GM21515 (cell line): ENCODE results near the gene CTAGE4.
"Not testable (repeated sequence)": the region's sequence is repeated elsewhere in the genome, so short reads cannot be mapped to it uniquely, and the experiment has no call there.

Experiments
- ATAC-seq: cut with Tn5 transposase; IDR thresholded peaks from one replicate; pipeline ENCODE4 v1.9.1; 2021; ENCODE audit not compliant: unreplicated experiment

Gene CTAGE4, protein sequence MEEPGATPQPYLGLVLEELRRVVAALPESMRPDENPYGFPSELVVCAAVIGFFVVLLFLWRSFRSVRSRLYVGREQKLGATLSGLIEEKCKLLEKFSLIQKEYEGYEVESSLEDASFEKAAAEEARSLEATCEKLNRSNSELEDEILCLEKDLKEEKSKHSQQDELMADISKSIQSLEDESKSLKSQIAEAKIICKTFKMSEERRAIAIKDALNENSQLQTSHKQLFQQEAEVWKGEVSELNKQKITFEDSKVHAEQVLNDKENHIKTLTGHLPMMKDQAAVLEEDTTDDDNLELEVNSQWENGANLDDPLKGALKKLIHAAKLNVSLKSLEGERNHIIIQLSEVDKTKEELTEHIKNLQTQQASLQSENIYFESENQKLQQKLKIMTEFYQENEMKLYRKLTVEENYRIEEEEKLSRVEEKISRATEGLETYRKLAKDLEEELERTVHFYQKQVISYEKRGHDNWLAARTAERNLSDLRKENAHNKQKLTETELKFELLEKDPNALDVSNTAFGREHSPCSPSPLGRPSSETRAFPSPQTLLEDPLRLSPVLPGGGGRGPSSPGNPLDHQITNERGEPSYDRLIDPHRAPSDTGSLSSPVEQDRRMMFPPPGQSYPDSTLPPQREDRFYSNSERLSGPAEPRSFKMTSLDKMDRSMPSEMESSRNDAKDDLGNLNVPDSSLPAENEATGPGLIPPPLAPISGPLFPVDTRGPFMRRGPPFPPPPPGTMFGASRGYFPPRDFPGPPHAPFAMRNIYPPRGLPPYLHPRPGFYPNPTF

DNA sequence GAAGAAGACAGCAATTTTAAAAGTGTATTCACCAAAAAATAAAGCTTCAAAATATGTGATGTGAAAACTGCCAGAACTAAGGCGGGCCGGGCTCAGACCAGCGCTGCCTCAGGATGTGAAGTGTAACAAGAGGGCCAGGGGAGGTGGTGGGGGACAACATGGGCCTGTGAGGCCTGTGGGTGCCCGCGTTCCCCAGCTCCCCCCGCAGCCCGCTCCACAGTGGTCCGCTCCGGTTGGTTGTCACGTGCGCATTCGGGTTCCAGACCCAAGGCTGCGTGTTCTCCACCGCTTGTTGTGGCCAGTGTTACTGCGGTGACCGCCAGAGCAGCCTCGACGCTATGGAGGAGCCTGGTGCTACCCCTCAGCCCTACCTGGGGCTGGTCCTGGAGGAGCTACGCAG, at the start of gene CTAGE4:
Gene CTAGE4 (plus strand): TSS at position 301 of the 400 bp plus-strand sequence. CDS start 38 bp downstream, at position 339.
- ATAC-seq = not testable (repeated sequence)

DNA sequence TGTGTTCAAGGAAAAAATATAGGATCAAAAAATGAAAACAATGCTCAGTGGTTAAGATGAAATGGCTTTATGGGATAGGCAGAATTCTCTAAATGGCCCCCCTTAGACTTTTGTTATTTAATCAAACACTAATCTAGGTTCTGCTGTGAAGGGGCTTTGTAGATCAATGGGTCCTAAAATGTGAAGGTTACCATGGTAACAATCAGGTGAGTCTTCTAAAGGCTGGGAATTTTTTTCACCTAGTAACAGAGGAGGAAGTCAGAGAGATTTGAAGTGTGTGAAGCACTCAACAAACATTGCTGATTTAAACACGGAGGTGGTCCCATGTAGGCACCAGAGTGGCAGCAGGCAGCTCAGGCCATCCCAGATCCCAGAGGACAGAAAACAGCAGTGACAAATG, 49.1 kb upstream of the CTAGE4 start:
- no peak for ATAC-seq

DNA sequence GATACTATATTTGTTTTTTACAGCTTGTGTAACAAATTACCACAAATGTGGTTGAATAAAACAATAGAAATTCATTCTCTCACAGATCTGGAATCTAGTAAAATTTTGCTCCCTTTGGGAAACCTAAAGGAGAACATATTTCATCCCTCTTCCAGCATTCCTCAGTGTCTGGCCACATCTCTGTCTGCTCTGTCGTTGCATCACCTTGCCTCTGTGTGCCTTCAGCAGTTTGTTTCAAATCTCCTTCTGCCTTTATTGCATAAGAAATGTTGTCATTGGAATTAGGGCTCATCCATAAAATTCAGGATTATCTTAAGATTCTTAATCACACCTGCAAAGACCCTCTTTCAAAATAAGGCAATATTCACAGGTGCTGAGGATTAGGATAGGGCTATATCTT, 45.8 kb upstream of the CTAGE4 start:
- ATAC-seq = no peak

DNA sequence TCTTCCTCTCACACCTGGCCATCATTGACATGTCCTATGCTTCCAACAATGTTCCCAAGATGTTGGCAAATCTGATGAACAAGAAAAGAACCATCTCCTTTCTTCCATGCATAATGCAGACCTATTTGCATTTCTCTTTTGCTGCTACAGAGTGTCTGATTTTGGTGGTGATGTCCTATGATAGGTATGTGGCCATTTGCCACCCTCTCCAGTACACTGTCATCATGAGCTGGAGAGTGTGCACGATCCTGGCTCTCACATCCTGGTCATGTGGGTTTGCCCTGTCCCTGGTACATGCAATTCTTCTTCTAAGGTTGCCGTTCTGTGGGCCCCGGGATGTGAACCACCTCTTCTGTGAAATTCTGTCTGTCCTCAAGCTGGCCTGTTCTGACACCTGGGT, 41.1 kb upstream of the CTAGE4 start:
- ATAC-seq = no peak

DNA sequence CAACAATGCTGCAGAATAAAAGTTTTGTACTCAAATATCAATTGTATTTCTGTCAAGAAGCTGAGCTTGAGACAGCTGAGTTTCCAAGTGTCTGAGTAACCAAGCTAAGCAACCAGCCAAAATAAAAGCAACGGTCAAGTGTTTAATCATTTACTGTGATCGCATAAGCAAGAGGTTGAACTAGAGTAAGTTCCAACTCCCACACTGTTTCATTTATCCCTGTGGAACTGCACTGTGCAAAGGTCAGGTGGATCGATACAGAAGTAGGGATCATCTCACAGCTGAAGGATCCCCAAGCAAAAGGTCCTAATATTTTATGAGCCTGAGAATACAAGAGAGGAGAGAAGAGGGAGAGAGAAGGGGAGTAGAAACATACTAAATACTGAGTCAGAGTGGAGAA, 38.8 kb upstream of the CTAGE4 start:
- ATAC-seq = no peak

DNA sequence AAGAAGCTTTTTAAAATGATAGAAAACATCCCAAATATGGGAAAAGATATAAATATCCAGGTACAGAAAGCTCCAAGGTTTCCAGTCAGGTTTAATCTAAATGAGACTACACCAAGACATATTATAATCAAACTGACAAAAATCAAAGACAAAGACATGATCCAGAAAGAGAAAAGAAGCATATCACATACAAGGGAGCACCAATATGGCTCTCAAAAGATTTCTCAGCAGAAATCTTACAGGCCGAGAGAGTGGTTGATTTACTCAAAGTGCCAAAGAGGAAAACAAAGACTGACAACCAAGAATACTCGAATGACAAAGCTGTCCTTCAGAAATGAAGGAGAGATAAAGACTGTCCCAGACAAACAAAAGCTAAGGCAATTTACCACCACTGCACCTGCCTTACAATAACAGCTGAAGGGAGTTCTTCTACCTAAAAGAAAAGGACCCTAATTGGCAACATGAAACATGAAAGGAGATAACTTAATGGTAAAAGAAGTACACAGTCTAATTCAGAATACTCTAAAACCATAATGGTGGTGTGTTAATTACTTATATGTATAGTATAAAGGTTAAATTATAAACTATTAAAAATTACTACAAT, 34.9 kb upstream of the CTAGE4 start:
- no peak for ATAC-seq

GRCh38 chr7:144158861-144159260, 24.4 kb upstream of the CTAGE4 start:
- no peak for ATAC-seq

DNA sequence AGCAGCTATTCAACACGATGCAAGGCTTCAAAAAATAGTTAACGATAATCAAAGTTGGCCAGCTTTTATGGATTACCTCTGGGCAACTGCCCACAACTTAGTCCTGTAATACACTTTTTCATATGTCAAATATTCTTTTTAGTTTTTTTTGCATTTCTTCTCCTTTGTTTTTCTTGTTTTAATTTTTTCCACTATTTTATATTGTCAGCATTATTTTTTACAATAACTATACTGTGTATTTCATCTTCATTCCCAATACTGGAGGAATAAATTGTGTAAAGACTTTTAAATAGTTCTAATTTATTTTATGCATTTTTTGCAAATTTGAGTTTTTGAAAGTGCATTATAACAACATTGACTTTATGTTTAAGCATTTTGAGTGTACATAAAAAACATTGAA, 18.5 kb upstream of the CTAGE4 start:
- no peak for ATAC-seq

DNA sequence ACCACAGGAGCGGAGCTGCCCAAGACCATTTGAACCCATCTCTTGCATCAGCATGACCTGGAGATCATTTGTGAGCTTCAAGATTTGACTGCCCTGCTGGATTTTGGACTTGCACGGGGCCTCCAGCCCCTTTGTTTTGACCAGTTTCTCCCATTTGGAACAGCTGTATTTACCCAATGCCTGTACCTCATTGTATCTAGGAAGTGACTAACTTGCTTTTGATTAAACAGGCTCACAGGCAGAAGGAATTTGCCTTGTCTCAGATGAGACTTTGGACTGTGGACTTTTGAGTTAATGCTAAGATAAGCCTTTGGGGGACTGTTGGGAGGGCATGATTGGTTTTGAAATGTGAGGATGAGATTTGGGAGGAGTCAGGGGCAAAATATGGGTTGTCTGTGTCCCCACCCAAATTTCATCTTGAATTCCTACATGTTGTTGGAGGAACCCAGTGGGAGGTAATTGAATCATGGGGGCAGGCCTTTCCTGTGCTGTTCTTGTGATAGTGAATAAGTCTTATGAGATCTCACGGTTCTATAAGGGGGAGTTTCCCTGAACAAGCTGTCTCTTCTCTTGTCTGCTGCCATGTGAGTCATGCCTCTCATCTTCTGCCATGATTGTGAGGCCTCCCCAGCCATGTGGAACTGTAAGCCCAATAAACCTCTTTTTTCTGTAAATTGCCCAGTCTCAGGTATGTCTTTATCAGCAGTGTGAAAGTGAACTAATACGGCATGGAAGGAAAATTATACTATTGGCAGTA, 11.5 kb upstream of the CTAGE4 start:
- ATAC-seq = not testable (repeated sequence)

DNA sequence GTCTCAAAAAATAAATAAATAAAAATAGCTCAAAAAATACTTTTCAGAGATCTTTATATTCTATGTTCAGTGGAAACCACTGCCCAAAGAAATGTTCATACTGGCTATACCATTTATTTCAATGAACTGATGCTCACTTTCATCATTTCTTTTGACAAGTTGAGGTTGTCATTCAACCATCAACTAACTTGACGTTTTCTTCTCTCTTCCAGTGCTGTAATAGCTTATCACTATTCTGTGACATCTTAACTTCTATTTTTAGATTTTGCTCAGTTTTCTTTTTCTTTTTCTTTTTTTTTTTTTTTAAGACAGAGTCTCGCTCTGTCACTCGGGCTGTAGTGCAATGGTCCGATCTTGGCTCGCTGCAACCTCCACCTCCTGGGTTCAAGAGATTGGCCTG, 8.7 kb upstream of the CTAGE4 start:
- ATAC-seq = no peak

DNA sequence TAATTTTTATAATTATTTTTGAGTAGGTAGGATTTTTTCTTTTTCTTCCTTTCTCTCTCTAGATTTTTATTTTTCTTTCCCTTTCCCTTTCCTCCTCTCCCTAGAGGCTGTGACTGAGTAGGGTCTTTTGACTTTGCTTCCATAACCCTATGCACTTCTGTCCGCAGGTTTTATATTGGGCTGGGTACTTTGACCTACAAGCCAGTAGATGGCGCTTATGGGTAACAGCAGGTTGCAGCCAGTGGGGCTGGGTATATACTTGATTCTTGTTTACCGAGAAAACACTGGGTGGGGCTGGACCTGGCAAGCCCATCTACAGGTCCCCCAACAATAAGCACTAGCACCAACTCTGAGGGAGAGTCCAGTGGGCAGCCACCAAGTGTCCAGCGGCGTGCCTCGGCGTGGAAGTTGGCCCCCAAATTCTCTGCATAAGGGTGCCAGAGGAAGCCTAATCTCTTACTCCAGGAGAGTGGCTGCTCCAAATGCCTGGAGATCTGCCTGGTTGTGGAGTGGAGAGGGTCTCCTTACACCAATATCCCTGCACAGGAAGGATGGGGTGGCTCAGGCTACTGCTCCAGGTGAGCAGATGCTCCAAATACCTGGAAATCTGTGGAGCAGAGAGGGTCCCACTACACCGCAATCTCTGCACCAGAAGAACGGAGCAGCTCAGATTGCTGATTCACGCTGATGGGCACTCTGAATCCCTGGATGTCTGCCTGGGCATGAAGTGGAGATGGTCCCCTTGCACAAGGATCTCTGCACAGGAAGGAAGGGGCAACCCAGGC, 4.7 kb upstream of the CTAGE4 start:
- ATAC-seq = peak; percentile 98

DNA sequence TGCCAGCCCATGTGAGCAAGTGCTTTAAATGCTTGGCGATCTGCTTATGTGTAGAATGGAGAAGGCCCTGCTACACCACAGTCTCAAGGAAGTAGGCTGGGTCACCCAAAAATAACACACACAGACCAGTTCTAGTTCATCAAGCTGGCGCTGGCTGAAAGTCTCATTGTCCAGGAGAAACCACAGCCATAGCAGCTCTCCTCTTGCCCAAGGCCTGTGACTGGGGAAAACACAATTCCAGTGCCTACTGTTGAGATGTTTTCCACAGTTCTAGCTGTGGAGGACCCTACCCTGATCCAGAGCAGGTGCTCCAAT, 4.1 kb upstream of the CTAGE4 start:
- ATAC-seq = not testable (repeated sequence)

DNA sequence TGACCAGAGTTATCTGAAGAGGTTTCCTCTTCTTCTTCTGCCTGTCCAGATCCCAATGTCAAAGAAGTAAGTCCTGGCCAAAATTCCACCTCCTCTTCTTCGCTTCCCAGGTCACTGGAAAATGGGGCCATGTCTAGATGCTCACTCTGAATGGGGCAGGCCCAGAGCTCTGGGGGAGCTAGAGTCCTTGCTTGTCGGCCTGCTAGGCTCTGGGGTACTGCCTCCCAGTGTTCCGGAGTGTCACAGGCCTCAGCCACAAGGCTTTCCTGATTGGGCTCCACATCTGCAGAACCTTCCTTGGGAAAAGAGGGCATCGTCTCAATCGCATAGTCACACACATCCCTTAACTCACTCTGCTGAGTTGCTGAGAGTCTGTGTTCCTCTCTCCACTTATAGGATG, 4.6 kb downstream of the CTAGE4 start:
- not testable (repeated sequence) for ATAC-seq

- ATAC-seq = not testable (repeated sequence)
These were observed 5.4 kb downstream of the CTAGE4 start for GRCh38 chr7:144188578-144189171.

GRCh38 chr7:144193782-144194181, 10.5 kb downstream of the CTAGE4 start:
- not testable (repeated sequence) for ATAC-seq

DNA sequence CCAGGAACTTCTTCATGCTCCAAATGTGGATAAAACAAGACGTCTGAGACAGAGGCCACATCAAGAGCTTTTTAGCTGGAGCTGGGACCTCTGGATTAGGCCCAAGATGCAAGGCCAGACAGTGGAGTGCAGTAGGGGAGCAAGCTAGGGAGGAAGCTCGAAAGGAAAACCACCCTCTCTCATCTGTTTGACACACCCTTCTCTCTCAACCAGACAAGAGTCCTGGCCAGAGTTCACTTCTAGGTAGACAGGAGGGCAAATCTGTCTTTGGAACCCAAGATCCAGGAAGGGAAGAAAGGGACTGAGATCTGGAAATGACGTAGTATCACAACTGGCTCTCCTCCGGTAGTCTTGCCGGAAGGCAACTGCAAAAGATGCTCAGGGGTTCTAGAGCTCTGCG, 11.2 kb downstream of the CTAGE4 start:
- not testable (repeated sequence) for ATAC-seq

DNA sequence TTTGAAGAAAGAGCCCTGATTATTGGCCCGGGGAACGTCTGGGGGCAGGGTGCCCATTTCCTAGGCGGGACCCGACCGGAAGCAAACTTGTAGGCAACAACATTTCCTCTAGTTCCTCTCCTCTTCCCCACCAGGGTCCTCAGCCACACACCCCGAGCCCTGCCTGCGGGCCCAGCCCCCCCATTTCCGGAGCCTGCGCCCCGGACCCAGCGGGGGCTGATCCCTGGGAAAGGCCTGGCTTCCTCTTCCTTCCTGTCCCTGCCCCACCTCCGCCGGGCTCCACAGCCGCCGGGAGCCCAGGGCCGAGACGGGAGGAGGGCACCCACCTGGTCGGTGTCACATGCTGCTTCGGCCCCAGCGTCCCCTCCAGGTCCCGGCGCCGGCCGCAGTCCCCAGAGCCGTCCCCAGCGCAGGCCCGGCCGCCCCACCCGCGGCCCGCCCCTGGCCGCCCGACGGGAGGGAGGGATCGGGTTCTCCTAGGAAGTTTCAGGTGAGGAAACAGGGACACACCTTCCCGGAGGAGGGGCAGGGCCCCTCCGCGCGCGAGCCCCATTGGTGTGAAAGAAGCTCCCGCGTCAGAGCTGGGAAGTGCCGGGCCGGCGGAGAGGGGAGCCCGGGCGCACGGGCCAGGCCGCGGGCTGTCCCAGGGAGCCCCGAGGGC, 12.1 kb downstream of the CTAGE4 start, which contains the start of gene ARHGEF35:
Gene ARHGEF35 (minus strand): TSS at position 622 of the 661 bp plus-strand sequence. CDS start 7,450 bp downstream, outside the sequence.
- peak; percentile 49 for ATAC-seq

DNA sequence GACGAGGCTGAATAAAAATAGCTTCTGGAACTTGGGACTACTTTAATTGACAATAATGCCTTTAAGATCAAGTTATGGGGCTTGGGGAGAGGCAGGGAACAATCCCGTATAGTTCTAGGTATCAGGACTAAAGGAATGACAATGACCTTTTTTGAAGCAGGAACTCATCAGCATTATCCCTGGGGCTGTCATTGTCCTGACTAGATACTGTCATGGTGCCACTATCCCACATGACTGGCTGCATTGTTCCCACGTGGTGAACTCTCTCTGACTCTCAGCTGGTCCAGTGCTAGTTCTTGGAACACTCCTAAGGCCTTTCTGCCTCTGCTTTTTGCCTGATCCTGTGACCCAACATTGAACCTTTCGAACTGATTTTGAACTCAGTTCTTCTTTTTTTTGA, 15.7 kb downstream of the CTAGE4 start:
- not testable (repeated sequence) for ATAC-seq

DNA sequence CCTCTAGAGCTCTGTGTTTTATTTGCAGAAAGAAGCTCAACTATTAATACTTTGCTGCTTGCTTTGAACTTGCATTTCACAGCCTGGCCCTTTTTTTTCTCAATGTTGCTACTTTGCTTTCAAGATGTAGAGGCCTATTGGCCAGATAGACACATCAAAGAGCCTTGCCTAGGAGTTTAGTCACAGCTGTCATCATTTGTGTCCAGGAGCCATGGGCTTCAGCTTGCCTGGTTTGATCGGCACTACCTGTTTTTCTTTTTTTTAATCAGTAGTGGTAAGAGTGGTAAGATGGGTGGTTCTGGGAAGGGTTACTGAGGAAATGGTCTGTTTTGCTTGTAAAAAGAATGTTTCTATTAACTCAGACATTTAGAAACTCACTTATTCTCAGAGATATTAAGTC, 18.7 kb downstream of the CTAGE4 start:
- not testable (repeated sequence) for ATAC-seq
